Stimulated activated CD8-positive, alpha-beta memory T cell treated with anti-CD3 and anti-CD28 coated beads, Interleukin-12 subunit alpha, Interleukin-12 subunit beta, amount 100 ng/mL, for 24 hours (primary cell): ENCODE data around the gene TMPRSS2.

Experiments used
- DNase-seq: peaks from one replicate; pipeline ENCODE4 v3.0.0-alpha.2; 2020; ENCODE audit errors: extremely low read depth

TMPRSS2 gene

GRCh38 chr21:41481191-41481590 lies 26.8 kb downstream of the TMPRSS2 start:
- DNase-seq: no peak

- DNase-seq: no peak
Measured at GRCh38 chr21:41480086-41480690, 27.8 kb downstream of the TMPRSS2 start.

GRCh38 chr21:41479686-41480085 lies 28.3 kb downstream of the TMPRSS2 start:
- no peak for DNase-seq

DNA sequence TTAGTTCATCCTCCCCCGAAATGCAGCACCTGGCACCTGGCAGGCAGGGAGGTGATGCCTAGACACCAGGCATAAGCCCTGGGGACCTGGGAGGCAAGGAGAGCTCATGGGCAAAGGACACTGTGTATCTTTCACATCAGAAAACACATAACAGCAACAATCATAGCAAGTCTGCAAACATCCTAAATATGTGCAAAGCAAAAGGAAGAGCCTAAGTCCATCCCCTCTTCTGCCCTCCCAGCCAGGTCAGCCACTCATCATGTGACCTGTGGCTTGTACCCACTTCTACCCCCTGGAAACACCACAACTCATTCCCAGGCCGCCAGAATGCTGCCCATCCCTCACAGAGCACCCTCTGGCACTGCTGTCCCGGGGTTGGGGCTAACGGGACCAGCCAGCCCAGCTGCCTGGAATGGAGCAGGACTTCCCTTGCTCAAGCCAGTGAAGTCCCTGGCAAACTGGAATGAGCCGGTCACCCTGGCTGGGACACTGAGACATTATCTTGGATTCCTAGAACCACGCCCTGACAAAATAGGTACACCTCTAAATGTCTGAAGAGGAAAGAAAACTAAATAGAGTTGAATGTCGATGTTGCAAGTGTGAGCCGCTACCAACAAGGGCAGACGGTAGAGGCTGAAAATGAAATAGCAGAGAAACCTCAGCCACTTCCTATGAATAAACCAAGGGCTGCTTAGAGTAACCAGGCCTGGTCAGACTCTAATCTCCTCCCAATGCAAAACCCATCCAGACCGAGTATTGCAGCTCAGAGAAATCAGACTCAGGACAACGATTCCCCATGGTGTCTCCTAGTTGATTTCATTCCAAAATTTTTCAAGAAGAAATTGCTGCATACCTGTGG lies 29.4 kb downstream of the TMPRSS2 start:
- no peak for DNase-seq

GRCh38 chr21:41477641-41478318 lies 30.2 kb downstream of the TMPRSS2 start:
- no peak for DNase-seq

GRCh38 chr21:41475714-41476420 lies 32.1 kb downstream of the TMPRSS2 start:
- no peak for DNase-seq

DNA sequence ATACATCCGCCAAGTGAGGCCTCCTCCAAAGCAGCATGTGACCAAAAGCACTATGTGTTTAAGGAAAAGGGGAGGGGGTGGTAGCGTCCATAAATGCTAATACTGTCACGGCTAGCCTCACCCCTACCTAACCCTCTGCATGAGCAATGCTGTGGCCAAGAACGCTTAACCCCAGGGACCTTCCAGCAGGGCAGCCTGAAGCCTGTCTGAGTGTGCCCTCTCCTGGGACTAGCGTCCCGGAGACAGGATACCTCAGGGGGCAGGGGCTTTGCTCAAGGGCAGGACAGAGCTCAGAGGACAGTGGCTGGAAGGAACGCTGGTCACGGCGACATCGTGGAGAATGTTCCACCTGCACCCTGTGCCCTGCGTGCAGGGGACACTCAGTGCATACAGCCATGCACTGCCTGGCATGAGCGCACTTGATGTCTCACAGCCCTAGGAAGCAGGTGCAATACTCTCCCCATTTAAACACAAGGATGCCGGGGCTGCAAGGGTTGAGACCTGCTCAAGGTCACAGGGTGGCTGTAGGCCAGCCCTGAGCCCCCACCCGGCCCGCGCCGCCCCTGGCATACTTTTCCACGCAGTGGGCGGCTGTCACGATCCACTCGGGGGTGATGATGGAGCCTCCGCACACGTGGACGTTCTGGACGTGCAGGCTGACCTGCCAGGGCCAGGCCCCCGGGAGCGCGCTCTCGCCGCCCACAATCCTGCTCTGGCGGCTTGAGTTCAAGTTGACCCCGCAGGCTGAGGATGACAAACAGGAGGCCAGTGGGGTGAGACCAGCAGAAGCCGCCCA lies 35.0 kb downstream of the TMPRSS2 start:
- DNase-seq: no peak

- DNase-seq: no peak
Measured at GRCh38 chr21:41470054-41470453, 37.9 kb downstream of the TMPRSS2 start.

DNA sequence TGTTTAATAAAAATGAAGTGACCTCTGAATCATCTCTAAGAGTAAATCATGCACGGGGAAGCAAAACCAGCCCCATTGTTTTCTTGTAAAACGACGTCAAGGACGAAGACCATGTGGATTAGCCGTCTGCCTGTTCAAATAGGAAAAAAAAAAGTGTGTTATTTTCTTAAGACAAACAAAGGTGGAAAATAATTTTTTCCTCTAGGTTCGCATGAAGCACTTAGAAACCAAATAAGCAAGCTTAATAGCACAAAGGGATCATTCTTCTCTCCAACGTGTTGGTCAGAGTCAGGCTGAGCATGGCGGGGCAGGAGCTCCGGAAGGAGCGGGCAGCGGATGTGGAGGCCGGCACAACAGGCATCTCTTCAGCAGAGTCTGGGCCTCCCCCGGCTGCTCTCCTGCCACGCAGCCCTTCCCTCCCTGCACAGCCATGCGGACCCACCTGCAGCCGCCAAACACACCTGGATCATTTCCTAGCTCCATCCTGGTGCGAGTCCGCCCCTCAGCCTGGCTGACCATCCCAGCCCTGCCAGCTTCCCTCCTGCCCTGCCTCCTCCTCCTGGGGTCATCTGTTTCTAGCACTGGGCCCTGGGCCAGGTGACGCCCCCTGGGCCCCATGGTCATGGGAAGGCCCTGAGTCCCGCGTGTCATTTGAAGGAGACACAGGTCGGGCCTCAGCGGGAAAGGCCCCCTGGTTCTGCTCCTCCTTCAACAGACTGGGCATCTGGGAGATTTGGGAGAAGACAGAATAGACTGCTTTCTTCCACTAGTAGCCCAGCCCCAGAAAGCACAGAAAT lies 41.7 kb downstream of the TMPRSS2 start:
- DNase-seq: no peak

GRCh38 chr21:41465176-41465781 lies 42.7 kb downstream of the TMPRSS2 start:
- no peak for DNase-seq

GRCh38 chr21:41460578-41461527 lies 47.1 kb downstream of the TMPRSS2 start:
- peak; percentile 12 for DNase-seq

GRCh38 chr21:41459884-41460534 lies 47.9 kb downstream of the TMPRSS2 start:
- DNase-seq: no peak

- DNase-seq: no peak
Measured at GRCh38 chr21:41458559-41458958, 49.4 kb downstream of the TMPRSS2 start.

- DNase-seq: no peak
Measured at GRCh38 chr21:41458121-41458520, 49.8 kb downstream of the TMPRSS2 start.

- DNase-seq: no peak
Measured at GRCh38 chr21:41453761-41454160, 54.2 kb downstream of the TMPRSS2 start.

GRCh38 chr21:41453198-41453597 lies 54.8 kb downstream of the TMPRSS2 start:
- no peak for DNase-seq

- no peak for DNase-seq
Measured at GRCh38 chr21:41451753-41452676, 55.9 kb downstream of the TMPRSS2 start.
